GM20000 (cell line): ENCODE data around the gene ACRV1.

ENCODE experiments used
- DNase-seq: peaks from one replicate; pipeline ENCODE4 v3.0.0; 2012; ENCODE audit warnings: low spot score
- TF ChIP-seq, protein P1 (sequence below): IDR thresholded peaks from 2 replicates; pipeline ENCODE4 v1.5.1; 2012; ENCODE audit warnings: mild to moderate bottlenecking, control low read depth; ENCODE audit errors: extremely low read depth, missing control alignments

Gene ACRV1

DNA sequence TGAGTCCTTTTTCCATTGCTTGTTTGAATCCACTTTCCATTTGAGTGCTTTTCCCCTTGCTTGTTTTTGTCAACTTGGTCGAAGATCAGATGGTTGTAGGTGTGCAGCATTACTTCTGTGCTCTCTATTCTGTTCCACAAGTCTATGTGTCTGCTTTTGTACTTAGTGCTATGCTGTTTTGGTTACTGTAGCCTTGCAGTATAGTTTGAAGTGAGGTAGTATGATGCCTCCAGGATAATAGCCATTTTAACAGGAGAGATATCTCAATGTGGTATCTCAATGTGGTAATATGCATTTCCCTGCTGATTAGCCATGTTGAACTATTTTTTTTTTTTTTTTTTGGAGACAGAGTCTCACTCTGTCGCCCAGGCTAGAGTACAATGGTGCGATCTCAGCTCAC, 16.7 kb downstream of the ACRV1 start:
- DNase-seq, result no peak

DNA sequence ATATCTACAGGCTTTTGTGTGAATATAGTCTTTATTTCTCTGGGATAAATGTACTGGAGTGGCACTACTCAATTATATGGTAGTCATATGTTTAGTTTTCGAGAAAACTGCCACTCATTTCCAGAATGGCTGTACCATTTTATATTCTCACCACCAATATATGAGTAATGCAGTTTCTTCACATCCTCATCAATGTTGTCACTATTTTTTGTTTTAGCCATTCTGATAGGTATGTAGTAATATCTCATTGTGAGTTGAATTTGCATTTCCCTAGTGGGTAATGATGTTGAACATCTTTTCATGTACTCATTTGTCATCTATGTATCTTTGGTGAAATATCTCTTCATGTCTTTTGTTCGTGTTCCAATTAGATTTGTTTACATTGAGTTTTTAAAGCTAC, 18.0 kb downstream of the ACRV1 start:
- TF ChIP-seq, protein P1, sequence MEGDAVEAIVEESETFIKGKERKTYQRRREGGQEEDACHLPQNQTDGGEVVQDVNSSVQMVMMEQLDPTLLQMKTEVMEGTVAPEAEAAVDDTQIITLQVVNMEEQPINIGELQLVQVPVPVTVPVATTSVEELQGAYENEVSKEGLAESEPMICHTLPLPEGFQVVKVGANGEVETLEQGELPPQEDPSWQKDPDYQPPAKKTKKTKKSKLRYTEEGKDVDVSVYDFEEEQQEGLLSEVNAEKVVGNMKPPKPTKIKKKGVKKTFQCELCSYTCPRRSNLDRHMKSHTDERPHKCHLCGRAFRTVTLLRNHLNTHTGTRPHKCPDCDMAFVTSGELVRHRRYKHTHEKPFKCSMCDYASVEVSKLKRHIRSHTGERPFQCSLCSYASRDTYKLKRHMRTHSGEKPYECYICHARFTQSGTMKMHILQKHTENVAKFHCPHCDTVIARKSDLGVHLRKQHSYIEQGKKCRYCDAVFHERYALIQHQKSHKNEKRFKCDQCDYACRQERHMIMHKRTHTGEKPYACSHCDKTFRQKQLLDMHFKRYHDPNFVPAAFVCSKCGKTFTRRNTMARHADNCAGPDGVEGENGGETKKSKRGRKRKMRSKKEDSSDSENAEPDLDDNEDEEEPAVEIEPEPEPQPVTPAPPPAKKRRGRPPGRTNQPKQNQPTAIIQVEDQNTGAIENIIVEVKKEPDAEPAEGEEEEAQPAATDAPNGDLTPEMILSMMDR, result no peak
- DNase-seq, result no peak

More for the DNA sequence above, 16.7 kb downstream of the ACRV1 start:
- TF ChIP-seq, protein P1, result no peak

DNA sequence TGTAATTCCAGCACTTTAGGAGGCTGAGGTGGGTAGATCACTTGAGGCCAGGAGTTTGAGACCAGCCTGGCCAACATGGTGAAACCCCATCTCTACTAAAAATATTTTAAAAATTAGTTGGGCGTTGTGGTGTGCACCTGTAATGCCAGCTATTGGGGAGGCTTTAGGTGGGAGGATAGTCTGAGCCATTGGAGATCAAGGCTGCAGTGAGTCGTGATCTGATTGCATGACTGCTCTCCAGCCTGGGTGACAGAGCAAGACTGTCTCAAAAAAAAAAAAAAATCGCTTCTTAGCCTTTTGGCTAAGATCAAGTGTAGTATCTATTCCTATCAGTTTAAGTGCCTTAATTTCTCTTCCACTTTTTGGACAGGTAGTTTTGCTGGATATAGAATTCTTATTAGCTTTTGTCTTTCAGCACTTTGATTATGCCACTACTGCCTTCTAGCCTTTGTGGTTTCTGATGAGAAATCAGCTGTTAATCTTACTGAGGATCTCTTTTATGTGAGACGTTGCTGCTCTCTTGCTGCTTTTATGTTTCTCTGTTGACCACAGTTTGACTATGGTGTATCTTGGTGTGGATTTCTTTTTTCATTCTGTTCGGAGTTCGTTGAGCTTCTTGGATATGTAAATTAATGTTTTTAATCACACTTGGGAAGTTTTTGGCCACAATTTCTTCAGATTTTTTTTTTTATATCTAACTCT, 31.0 kb downstream of the ACRV1 start:
- DNase-seq, result no peak
- TF ChIP-seq, protein P1, result no peak

DNA sequence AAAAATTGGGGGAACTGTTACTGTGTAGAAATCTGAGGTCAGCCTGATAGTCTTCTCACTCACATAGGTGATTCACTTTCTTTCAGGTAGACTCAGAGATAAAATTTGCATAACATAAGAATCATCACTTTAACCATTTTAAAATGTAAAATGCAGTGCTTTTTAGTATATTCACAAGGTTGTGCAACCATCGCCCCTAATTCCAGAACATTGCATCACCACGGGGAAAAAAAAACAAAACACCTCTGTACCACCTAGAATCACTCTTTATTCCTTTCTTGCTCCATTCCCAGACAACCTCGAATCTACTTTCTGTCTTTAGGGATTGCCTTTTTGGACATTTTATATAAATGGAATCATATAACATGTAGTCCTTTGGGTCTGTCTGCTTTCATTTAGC, 34.8 kb downstream of the ACRV1 start:
- no peak for DNase-seq
- TF ChIP-seq, protein P1, result no peak

DNA sequence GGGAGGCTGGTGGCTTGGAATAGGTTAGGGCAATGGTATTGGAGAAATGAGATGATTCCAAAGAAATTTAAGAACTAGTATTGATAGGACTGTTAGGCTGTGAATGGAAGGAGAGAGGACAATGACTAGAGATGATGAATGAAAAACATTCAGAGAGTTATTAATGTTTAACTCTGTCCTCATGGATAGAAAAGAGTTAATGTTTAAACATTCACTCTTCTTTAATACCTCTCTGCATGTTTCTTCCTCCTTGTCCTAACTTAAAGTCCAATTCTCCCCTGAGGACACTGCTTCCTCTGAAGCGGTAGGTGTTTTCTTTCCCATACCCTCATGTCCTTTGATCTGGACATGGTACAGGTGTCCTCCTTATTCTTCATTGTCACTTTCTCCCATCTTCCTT, 42.3 kb downstream of the ACRV1 start:
- no peak for DNase-seq
- TF ChIP-seq, protein P1, result no peak

DNA sequence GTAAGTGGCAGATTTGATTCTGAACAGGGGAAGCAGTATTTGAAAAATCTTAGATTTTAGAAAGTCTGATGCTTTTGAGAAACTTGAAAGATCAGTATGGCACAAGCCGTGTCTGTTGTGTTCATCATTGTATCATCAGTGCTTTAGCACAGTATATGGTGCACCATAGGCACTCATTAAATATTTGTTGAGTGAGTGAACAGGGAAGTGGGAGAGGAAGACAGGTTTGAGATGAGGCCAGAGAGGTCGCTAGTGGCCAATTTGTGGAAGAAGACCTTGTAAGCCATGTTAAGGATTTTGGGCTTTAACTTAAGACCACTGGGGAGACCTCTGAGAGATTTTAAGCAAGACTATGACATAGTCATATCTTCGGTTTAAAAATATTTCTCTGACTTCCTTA, 42.8 kb downstream of the ACRV1 start:
- no peak for DNase-seq
- TF ChIP-seq, protein P1, result no peak

DNA sequence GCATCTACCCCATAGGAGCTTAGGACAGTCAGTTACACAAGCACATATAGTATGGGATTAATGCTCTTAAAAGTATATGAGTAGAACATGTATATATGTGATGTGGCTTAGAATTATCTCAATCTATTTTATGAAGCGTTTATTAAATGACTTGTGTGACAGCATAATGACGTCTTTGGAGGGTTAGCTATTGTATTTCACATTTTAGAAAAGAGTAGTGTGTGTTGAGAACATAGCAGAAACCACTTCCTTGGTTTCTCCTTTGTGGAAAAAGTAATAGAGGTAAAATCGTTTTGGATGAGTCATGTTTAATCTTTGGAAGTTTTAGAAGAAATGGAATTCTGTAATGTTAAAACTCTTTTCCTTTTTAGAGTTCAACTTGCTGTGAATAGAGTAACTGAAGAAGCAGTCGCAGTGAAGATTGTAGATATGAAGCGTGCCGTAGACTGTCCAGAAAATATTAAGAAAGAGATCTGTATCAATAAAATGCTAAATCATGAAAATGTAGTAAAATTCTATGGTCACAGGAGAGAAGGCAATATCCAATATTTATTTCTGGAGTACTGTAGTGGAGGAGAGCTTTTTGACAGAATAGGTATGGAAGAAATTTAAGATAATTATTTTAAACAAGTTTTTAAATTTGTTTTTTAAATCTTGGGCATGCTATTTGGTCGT, 53.3 kb downstream of the ACRV1 start:
- no peak for DNase-seq
- TF ChIP-seq, protein P1, result no peak
